Brain pericyte (primary cell): Measurements from ENCODE around the gene LGALS3BP.

ENCODE experiments used
- DNase-seq: peaks from one replicate; pipeline ENCODE4 v3.0.0-alpha.2; 2012; ENCODE audit warnings: low read depth, low spot score

The LGALS3BP gene

GRCh38 chr17:78981010-78981888 lies 1.5 kb upstream of the LGALS3BP start:
- DNase-seq = no peak

GRCh38 chr17:78980624-78980972 lies 875 bp upstream of the LGALS3BP start:
- no peak for DNase-seq

GRCh38 chr17:78977997-78978973 lies 1.4 kb downstream of the LGALS3BP start:
- DNase-seq = no peak

- DNase-seq = no peak
Observed at GRCh38 chr17:78977681-78977943, 2.1 kb downstream of the LGALS3BP start.

- DNase-seq = no peak
Observed at GRCh38 chr17:78976907-78977680, 2.6 kb downstream of the LGALS3BP start.

GRCh38 chr17:78974635-78975591 lies 4.8 kb downstream of the LGALS3BP start:
- no peak for DNase-seq

GRCh38 chr17:78973792-78974520 lies 5.8 kb downstream of the LGALS3BP start:
- no peak for DNase-seq

- no peak for DNase-seq
Observed at GRCh38 chr17:78973196-78973595, 6.5 kb downstream of the LGALS3BP start.

- DNase-seq = no peak
Observed at GRCh38 chr17:78972507-78973105, 7.1 kb downstream of the LGALS3BP start.

GRCh38 chr17:78971756-78972506 lies 7.8 kb downstream of the LGALS3BP start:
- DNase-seq = no peak

GRCh38 chr17:78970834-78971755 lies 8.6 kb downstream of the LGALS3BP start:
- DNase-seq = no peak

GRCh38 chr17:78969865-78970264 lies 9.9 kb downstream of the LGALS3BP start:
- no peak for DNase-seq

GRCh38 chr17:78967782-78968362 lies 11.9 kb downstream of the LGALS3BP start:
- no peak for DNase-seq

GRCh38 chr17:78966910-78967600 lies 12.7 kb downstream of the LGALS3BP start:
- no peak for DNase-seq

GRCh38 chr17:78966123-78966813 lies 13.5 kb downstream of the LGALS3BP start:
- no peak for DNase-seq

- DNase-seq = no peak
Observed at GRCh38 chr17:78965491-78965924, 14.2 kb downstream of the LGALS3BP start.
